Nephron (organoid): ENCODE results near the gene TIGD3.

Experiments used
- H3K27ac Mint-ChIP-seq, 3 experiments: 2 replicates each; pipeline ENCODE4 v1.8.0; 2020; ENCODE audit warnings: mixed read lengths in 3 of 3, mild to moderate bottlenecking in 2 of 3, moderate library complexity in 1 of 3
- H3K27me3 Mint-ChIP-seq: 2 replicates; pipeline ENCODE4 v1.8.0; 2021; ENCODE audit warnings: low read depth, mild to moderate bottlenecking, moderate library complexity, mixed read lengths
- H3K36me3 Mint-ChIP-seq: 2 replicates; pipeline ENCODE4 v1.8.0; 2020; ENCODE audit warnings: low read depth, mixed read lengths
- H3K4me1 Mint-ChIP-seq: 2 replicates; pipeline ENCODE4 v1.8.0; 2020; ENCODE audit warnings: mixed read lengths
- H3K4me3 Mint-ChIP-seq, 3 experiments: 2 replicates each; pipeline ENCODE4 v1.8.0; 2020; ENCODE audit warnings: mild to moderate bottlenecking in 3 of 3, mixed read lengths in 3 of 3, moderate library complexity in 2 of 3
- H3K9me3 Mint-ChIP-seq: 2 replicates; pipeline ENCODE4 v1.8.0; 2020; ENCODE audit warnings: mixed read lengths
- CTCF ChIP-seq, 3 experiments: fragments of 200-600 bp; sonication (generic); IDR thresholded peaks; one replicate each; pipeline ENCODE4 v1.5.0; 2021; ENCODE audit warnings: antibody characterized with exemption in 3 of 3; ENCODE audit not compliant: unreplicated experiment in 3 of 3

The TIGD3 gene

GRCh38 chr11:65309006-65309405 lies 45.5 kb upstream of the TIGD3 start:
- Mint-ChIP-seq H3K27ac (peak overlapping the region in 1 of 3 experiments; percentile 35), H3K4me3 (no peak overlapping the region), H3K9me3 (no peaks in the 10 kb centered on the region), H3K27me3 (peaks cover 2% of the 10 kb centered on the region), H3K4me1 (peaks cover 41% of the 10 kb centered on the region), H3K36me3 (peaks cover 6% of the 10 kb centered on the region)
- TF ChIP-seq CTCF (IDR thresholded peaks at IDR 0.05; ENCODE audit: unreplicated experiment in 3 of 3): no peak

- Mint-ChIP-seq H3K4me1 (peaks cover 37% of the 10 kb centered on the region), H3K9me3 (no peaks in the 10 kb centered on the region), H3K4me3 (no peak overlapping the region), H3K27ac (no peak overlapping the region), H3K27me3 (no peaks in the 10 kb centered on the region), H3K36me3 (peaks cover 4% of the 10 kb centered on the region)
- no peak for TF ChIP-seq CTCF (IDR thresholded peaks at IDR 0.05; ENCODE audit: unreplicated experiment in 3 of 3)
These were observed 44.3 kb upstream of the TIGD3 start for GRCh38 chr11:65310215-65310614.

DNA sequence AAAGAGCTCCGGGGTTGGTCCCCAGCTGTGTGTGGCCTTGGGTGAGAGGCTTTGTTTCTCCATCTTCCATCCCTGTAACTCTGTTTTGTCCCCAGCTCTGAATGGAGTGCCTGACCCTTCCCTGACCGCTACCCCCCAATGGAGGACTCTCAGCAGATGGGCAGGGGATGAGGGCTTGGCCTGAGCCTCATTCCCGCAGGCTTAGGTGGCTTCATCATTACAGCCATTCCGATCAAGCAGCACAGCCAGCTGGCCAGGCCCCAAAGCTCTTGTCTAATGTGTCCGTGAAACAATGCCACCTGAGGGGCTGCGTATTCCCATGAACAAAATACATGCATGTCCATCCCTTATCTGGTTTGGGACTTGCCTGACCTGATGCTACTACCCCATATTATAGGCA lies 43.8 kb upstream of the TIGD3 start:
- no peak for TF ChIP-seq CTCF (IDR thresholded peaks at IDR 0.05; ENCODE audit: unreplicated experiment in 3 of 3)
- peaks cover 2% of the 10 kb centered on the region for H3K27me3 Mint-ChIP-seq
- peak overlapping the region in 1 of 3 experiments; percentile 34 for H3K4me3 Mint-ChIP-seq
- H3K36me3 Mint-ChIP-seq: peaks cover 4% of the 10 kb centered on the region
- H3K9me3 Mint-ChIP-seq: no peaks in the 10 kb centered on the region
- H3K27ac Mint-ChIP-seq: no peak overlapping the region
- H3K4me1 Mint-ChIP-seq: peaks cover 35% of the 10 kb centered on the region

- Mint-ChIP-seq H3K27me3 (peaks cover 4% of the 10 kb centered on the region), H3K4me1 (peaks cover 38% of the 10 kb centered on the region), H3K36me3 (peaks cover 4% of the 10 kb centered on the region), H3K27ac (peak overlapping the region in 1 of 3 experiments; percentile 54), H3K9me3 (no peaks in the 10 kb centered on the region), H3K4me3 (peak overlapping the region in 2 of 3 experiments; percentile 23 to 35)
- no peak for TF ChIP-seq CTCF (IDR thresholded peaks at IDR 0.05; ENCODE audit: unreplicated experiment in 3 of 3)
These were observed 43.3 kb upstream of the TIGD3 start for GRCh38 chr11:65311170-65311678.

- Mint-ChIP-seq H3K4me3 (peak within 1 kb of the TSS; percentile 85 to 91 (median 89)), H3K4me1 (peaks cover 46% of the 10 kb centered on the region), H3K27ac (peak within 1 kb of the TSS; percentile 79 to 90 (median 81))
These were observed 39.9 kb upstream of the TIGD3 start, which contains the start of gene CDC42EP2 for GRCh38 chr11:65314501-65315203. Gene CDC42EP2 (plus strand): TSS chr11:65314866. CDS start chr11:65320899, 6,033 bp downstream.

More at GRCh38 chr11:65314501-65315203, 39.9 kb upstream of the TIGD3 start, which contains the start of gene CDC42EP2:
- no peaks in the 10 kb centered on the region for H3K9me3 Mint-ChIP-seq
- H3K36me3 Mint-ChIP-seq: no peaks in the 10 kb centered on the region
- peaks cover 4% of the 10 kb centered on the region for H3K27me3 Mint-ChIP-seq
- no peak for TF ChIP-seq CTCF (IDR thresholded peaks at IDR 0.05; ENCODE audit: unreplicated experiment in 3 of 3)
